ELF-1 (cell line): ENCODE measurements around the gene GYG2.
A peak's percentile ranks its signal among the peaks of the same experiment; 100 is the strongest.

Source experiments
- DNase-seq: peaks from one replicate; pipeline ENCODE4 v3.0.0-alpha.2; 2016; ENCODE audit warnings: low read depth, low spot score

The GYG2 gene

DNA sequence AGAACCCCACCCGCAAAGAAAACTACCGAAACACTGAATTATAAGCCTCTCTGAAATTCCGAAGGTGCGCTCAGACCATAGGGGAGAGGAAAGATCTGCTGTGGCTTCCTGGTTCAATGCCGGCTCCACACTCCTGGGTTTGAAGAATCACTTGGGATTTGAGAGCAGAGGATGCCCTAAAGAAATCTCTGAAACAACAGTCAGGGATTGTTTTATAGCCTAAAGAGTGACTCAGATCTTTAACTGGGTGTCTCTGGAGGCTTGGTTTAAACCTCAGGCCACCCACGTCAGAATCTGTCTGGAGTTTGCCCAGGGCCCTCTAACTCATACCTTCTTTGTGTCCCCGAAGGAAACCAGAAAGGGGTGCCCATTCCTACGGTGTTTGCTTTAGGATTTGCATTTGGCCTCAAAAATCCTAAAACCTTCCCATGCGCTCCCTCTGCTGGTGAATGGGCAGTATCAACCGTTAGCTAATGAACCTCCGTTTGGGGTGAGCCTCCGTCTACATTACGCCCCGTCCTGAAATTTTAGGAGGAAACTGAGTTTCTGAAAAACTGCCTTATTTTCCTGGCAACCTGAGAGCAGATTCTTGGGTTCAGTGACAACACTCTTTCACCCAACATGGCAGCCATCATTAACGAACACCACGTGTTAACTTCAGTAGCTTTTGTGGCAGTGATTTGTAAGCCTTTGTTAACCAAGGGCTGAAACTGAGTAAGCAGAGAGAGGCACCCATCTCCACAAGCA, 16.4 kb upstream of the GYG2 start:
- peak; percentile 73 for DNase-seq

DNA sequence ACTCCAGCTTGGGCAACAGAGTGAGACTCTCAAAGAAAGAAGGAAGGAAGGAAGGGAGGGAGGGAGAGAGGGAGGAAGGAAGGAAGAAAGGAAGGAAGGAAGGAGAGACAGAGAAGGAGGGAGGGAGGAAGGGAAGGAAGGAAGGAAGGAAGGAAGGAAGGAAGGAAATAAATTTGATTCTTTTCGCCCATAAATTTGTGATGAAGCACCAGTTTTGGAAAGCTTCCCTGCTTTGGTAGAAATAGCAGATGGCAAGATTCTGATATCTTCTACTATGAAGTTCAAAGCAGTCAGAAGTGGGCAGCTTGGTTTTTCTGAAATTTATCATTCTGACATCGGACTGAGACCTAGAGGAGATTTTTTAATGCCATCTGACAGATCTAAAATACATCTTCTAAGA, 11.7 kb upstream of the GYG2 start:
- DNase-seq = no peak

DNA sequence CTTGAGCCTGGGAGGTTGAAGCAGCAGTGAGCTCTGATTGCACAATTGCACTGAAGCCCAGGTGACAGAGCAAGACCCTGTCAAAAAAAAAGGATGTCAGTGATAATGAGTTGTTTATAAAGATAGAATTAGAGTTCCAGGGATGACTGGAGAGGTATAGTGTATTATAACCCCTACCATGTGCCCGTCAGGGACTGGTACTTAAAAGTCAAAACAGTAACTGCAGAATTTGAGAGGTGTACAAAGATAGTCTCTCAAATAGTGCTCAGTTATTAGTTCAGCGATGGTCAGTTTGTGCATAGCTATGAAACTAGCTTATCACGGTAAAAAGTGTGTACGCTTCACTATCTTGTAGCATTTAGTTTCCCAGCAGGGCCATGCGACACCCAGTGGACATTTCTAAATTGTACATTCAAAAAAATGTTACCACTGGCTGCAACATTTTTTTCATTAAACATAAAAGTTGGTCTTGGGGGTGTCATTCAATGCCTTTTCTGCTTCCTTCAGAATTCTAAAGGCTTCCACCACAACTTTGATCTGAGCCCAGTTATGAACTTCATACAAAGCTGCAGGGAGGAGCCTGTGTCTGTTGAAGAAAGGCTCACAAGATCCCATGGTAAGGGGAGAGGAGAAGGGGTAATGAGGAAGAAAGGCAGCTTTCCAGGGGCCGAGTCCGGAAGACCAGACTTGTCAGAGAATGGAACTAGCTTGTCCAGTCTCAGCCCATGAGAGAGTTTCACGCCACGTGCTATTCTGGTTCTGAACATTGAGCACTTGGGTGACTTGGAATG, 9.2 kb upstream of the GYG2 start:
- no peak for DNase-seq

GRCh38 chrX:2820136-2820771, 8.5 kb upstream of the GYG2 start:
- no peak for DNase-seq

DNA sequence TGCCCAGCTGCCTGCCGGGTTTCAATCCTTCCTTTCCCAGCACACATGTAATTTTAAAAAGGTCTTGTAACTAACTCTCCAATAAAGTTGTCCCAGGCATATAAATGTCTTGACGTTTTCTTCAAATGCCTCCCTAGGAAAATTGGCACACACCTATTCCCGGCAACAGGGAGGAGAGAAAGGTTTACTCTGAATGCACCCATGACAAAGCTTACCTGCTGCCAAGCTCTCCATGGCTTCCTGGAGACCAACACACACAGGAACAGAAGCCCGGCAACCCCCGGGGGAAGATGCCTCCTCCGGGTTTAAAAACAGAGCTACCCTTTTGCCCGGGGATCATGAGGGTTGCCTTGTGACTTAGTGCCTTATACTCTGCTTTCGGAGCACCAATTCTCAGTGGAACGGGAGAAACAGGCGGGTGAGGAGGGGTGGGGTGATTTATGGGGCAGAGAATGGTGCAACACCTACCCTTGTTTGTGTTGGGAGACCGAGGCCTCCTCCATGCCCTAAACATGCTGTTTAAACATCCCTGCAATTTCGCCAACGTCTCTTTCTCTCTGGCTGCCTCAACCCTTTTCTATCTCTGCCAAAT, 4.8 kb upstream of the GYG2 start:
- DNase-seq = no peak

GRCh38 chrX:2824886-2825285, 3.8 kb upstream of the GYG2 start:
- no peak for DNase-seq

DNA sequence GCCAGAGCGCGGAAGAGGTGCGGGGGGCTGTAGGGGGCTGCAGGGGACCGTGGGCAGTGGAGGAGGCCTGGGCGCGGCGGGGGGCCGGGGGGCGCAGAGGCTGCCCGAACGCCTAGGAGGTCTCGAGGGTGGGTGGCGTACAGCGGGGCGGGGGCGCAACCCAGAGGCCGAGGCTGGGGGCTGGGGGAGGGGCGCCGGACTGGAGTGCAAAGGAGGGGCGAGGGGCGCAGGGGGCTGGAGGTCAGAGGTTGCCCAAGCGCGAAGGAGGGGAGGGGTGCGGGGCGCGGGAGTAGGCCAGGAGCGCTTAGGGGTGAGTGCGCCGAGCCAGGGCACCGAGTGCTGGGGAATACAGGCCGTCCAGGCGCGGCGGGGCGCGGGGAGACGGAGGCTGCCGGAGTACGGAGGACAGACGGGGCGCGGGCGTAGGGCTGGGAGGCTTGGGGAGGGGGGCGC, 255 bp downstream of the GYG2 start:
- no peak for DNase-seq

DNA sequence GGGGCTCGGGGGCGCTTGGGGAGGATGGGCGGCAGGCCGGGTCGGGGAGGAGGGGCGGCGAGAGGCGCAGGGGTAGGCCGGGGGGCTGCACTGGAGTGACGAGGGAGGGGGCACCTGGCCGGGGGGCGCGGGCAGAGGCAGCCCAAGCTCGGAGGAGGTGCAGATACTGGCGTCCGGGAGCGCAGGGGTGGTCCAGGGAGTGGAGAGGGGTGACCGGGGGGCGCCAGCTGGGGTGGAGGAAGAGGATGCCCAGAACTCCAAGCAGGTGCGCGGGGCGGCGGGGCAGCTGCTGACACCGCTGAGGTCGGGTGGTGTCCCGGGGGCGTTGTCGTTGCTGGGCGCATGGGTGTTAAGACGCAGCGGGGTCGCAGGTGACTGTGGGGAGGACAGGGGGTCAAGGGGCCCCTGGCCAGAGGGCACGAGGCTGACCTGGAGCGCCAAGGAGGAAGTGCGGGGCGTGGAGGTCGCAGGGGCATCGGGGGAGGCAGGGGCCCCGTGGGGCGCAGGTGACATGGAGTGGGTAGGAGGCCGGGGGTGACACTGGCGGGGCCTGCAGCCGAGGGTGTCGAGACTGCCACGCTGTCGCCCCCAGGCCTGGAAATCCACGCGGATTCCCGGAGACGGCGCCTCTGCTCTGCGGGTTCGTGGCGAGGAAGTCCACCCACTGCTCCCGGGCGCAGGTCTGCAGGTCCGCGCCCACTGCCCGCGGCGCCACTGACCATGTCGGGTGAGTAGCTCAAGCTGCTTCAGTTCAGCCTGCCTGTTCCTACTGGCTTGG, 928 bp downstream of the GYG2 start:
- peak; percentile 26 for DNase-seq

GRCh38 chrX:2831471-2832228, 2.9 kb downstream of the GYG2 start:
- DNase-seq = no peak

GRCh38 chrX:2837961-2838360, 9.2 kb downstream of the GYG2 start:
- DNase-seq = no peak

- no peak for DNase-seq
Observed at GRCh38 chrX:2840961-2841360, 12.2 kb downstream of the GYG2 start.

GRCh38 chrX:2841537-2841936, 12.8 kb downstream of the GYG2 start:
- no peak for DNase-seq

DNA sequence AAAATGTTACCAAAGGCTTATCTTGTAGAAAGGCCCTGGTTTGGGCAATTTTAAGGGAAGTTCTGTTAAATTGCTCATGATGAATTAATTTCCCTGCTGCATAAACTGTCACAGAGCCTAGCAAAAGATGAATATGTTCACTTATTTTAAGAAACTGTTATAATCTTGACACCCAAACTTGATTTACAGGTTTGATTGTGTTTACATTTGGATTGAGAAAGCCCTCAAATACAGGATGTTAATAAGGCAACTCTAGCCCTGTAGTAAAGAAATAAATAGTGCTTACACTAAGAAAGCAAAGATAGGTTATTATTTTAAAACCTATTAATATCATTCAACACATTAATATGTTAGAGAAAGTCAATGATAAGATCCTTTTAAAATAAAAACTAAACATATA, 18.3 kb downstream of the GYG2 start:
- no peak for DNase-seq

- peak; percentile 64 for DNase-seq
Observed at GRCh38 chrX:2848871-2849301, 20.2 kb downstream of the GYG2 start.

- no peak for DNase-seq
Observed at GRCh38 chrX:2854918-2855317, 26.2 kb downstream of the GYG2 start.

DNA sequence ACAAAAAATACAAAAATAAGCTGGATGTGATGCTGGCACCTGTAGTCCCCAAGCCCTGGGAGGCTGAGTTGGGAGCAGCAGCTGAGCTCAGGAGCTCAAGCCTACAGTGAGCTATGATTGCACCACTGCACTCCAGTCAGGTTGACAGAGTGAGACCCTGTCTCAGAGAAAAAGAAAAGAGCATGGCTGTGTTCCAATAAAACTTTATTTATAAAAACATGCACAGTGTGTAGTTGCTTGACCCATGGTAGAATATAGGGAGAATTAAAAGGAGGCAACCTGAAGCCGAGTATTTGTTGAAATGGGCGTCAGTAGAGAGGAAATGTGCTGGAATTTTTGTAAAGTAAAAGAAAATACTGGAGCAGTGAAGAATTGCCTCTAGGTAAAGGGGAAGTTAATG, 27.0 kb downstream of the GYG2 start:
- no peak for DNase-seq

- no peak for DNase-seq
Observed at GRCh38 chrX:2857566-2857965, 28.8 kb downstream of the GYG2 start.

DNA sequence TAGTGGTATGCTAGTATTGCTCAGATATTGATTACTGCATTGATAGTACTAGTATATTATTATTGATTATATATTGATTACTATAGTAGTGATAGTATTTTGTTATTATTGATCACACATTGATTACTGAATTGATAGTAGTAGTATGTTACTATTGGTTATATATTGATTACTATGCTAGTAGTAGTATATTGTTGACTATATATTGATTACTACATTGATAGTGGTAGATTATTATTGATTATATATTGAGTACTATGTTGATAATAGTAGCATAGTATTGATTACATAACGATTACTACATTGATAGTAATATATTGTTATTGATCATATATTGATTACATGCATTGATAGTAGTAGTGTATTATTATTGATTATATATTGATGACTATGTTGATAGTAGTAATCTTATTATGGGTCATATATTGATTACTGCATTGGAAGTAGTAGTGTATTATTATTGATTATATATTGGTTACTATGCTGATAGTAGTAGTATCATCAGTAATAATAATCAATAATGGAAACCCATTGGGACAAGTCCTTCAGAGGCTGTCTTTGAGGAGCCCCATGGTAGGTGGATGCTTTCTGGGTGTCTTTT, 30.6 kb downstream of the GYG2 start:
- no peak for DNase-seq

GRCh38 chrX:2862404-2862803, 33.7 kb downstream of the GYG2 start:
- no peak for DNase-seq

DNA sequence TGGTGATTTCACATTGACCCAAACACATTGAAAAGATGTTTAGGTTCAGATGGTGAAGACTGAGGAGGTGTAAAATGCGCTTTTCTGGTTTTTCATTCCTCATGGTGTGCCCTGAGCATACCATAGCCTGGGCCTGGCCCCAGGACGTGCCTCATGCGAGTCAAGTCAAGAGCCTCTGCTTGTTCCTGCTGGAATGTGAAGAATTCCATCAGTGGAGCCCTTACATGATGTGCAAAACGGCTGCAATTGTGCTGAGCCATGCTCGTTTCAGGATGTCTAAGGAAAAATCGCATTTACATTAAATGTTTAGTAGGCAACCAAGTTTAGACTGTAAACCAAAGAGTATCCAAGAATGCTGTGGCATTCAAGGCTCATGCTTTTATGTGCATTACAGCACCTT, 34.9 kb downstream of the GYG2 start:
- peak; percentile 76 for DNase-seq
